K562 (cell line): ENCODE results near the gene NUP188. TPM values are rescaled to one million over a fixed set of nuclear protein-coding genes. Genes with fewer than 3 reads are reported as not detected.
A peak's percentile ranks its signal among the peaks of the same experiment; 100 is the strongest.

Source experiments
- BCOR ChIP-seq: fragments of 450-650 bp; IDR thresholded peaks from 2 replicates; pipeline ENCODE4 v1.6.1; 2016
- CBX2 ChIP-seq: fragments of 200-600 bp; sonication (generic); IDR thresholded peaks from one replicate; pipeline ENCODE4 v1.6.1; 2012; ENCODE audit warnings: mild to moderate bottlenecking, low read length, inconsistent platforms; ENCODE audit not compliant: insufficient read depth, poor library complexity, severe bottlenecking
- E2F6 ChIP-seq, 2 experiments: IDR thresholded peaks; 2 replicates each; pipeline ENCODE4 v1.6.1; 2011; ENCODE audit warnings: borderline replicate concordance in 1 of 2, control low read depth in 1 of 2, low read depth in 1 of 2, low read length in 1 of 2, mild to moderate bottlenecking in 1 of 2, mixed read lengths in 1 of 2, moderate library complexity in 1 of 2; ENCODE audit not compliant: insufficient read depth in 1 of 2, insufficient read length in 1 of 2, poor library complexity in 1 of 2, severe bottlenecking in 1 of 2; ENCODE audit errors: extremely low read depth in 1 of 2
- ETS2 ChIP-seq: IDR thresholded peaks from 2 replicates; pipeline ENCODE4 v1.6.1; 2016; ENCODE audit warnings: borderline replicate concordance, missing genetic modification characterization, mild to moderate bottlenecking, moderate library complexity, missing compliant biosample characterization; ENCODE audit not compliant: poor library complexity, severe bottlenecking
- HDAC2 ChIP-seq: fragments of 450-650 bp; IDR thresholded peaks from 2 replicates; pipeline ENCODE4 v1.6.1; 2016; ENCODE audit warnings: mild to moderate bottlenecking
- JUND ChIP-seq, 2 experiments: IDR thresholded peaks; 2 replicates in 1 of 2; 3 replicates in 1 of 2; pipeline ENCODE4 v1.6.1; 2011; ENCODE audit warnings: borderline replicate concordance in 2 of 2, low read depth in 2 of 2, low read length in 2 of 2, improper control_type of control experiment in 1 of 2, missing biosample characterization in 1 of 2, missing genetic modification characterization in 1 of 2, missing genetic modification reagents in 1 of 2
- MAFG ChIP-seq: fragments of 450-650 bp; conservative IDR thresholded peaks from 2 replicates; pipeline ENCODE4 v1.6.1; 2016; ENCODE audit warnings: missing genetic modification characterization, missing compliant biosample characterization
- NFXL1 ChIP-seq: fragments of 450-650 bp; formaldehyde crosslinking; IDR thresholded peaks from 2 replicates; pipeline ENCODE4 v1.4.0; 2021; ENCODE audit warnings: mild to moderate bottlenecking
- POLR2AphosphoS5 ChIP-seq: IDR thresholded peaks from 2 replicates; pipeline ENCODE4 v1.6.1; 2011; ENCODE audit warnings: mild to moderate bottlenecking, low read depth, low read length, moderate library complexity; ENCODE audit not compliant: control insufficient read depth, insufficient read depth
- SAP30 ChIP-seq: fragments of 200-600 bp; sonication (generic); IDR thresholded peaks from 2 replicates; pipeline ENCODE4 v1.6.1; 2012; ENCODE audit warnings: borderline replicate concordance, low read depth, mild to moderate bottlenecking, moderate library complexity, low read length, control low read depth, inconsistent platforms; ENCODE audit not compliant: insufficient read depth, poor library complexity, severe bottlenecking
- SMAD3 ChIP-seq: fragments of 450-650 bp; formaldehyde crosslinking; conservative IDR thresholded peaks from 2 replicates; pipeline ENCODE4 v1.4.0; 2020; ENCODE audit warnings: mild to moderate bottlenecking
- SPI1 ChIP-seq: IDR thresholded peaks from 2 replicates; pipeline ENCODE4 v1.6.1; 2011; ENCODE audit warnings: low read depth, low read length, control low read depth, borderline replicate concordance
- SRF ChIP-seq, 2 experiments: fragments of 250-450, 450-650 bp in 1 of 2; sonication (Bioruptor Pico) in 1 of 2; sonication (generic) in 1 of 2; formaldehyde crosslinking; IDR thresholded peaks; 2 replicates each; pipeline versions ENCODE4 v1.5.0 to v1.5.1; 2020 to 2022; ENCODE audit warnings: mild to moderate bottlenecking in 1 of 2, missing genetic modification reagents in 1 of 2
- ZC3H4 ChIP-seq: sonication (generic); formaldehyde crosslinking; IDR thresholded peaks from 2 replicates; pipeline ENCODE4 v1.9.0; 2021; ENCODE audit warnings: missing genetic modification reagents, borderline replicate concordance
- ZNF133 ChIP-seq: fragments of 250-450 bp; sonication (Bioruptor Pico); IDR thresholded peaks from 2 replicates; pipeline ENCODE4 v1.4.0; 2020; ENCODE audit warnings: mild to moderate bottlenecking
- ZNF717 ChIP-seq: fragments of 250-450 bp; sonication (Bioruptor Pico); IDR thresholded peaks from 2 replicates; pipeline ENCODE4 v1.5.0; 2021
- polyA plus RNA-seq, 8 experiments: library from polyadenylated mRNA; depleted of rRNA in 4 of 8; stranded (reverse) in 5 of 8; unstranded in 3 of 8; fragments of >200 nt; fragmentation: Nextera tagmentation in 2 of 8; fragmentation: Illumina TruSeq in 1 of 8; extraction: Ambion mirVana in 2 of 8; extraction: Trizol in 1 of 8; gene quantifications; 2 replicates each; pipeline versions ENCODE4 v1.2.1 to v1.2.3, GENCODE V29; 2011 to 2014; ENCODE audit warnings: inconsistent platforms in 1 of 8, missing spikeins in 1 of 8
- total RNA-seq, 7 experiments: library from RNA; depleted of rRNA in 6 of 7; stranded (reverse); fragments of >200 nt in 6 of 7; fragmentation: Illumina TruSeq in 2 of 7; extraction: Trizol in 2 of 7; gene quantifications; 2 replicates each; pipeline versions ENCODE4 v1.2.1 to v1.2.3, GENCODE V29; 2011 to 2021; ENCODE audit warnings: low replicate concordance in 1 of 7
- TF ChIP-seq, protein P1 (sequence below): sonication (generic); formaldehyde crosslinking; IDR thresholded peaks from 2 replicates; pipeline ENCODE4 v1.8.0; 2022; ENCODE audit warnings: missing genetic modification reagents, mild to moderate bottlenecking, borderline replicate concordance
- TF ChIP-seq, protein P2 (sequence below): fragments of 450-650 bp; IDR thresholded peaks from 2 replicates; pipeline ENCODE4 v1.6.1; 2016
- TF ChIP-seq, protein P3 (sequence below): fragments of 250-450 bp; sonication (Bioruptor Pico); IDR thresholded peaks from 2 replicates; pipeline ENCODE4 v1.8.0; 2022; ENCODE audit warnings: inconsistent platforms, mild to moderate bottlenecking, moderate library complexity, borderline replicate concordance

The NUP188 gene
- total and polyA plus RNA-seq, 9 of the 15 experiments (the other 6 are each of a cell fraction or from before 2014, with no cell fraction given): 11.7 to 135 (median 70.6) TPM

- TF ChIP-seq SAP30 (no peak), SMAD3 (CRISPR knock-in tag) (no peak), HDAC2 (peak; percentile 97), ZNF717 (CRISPR knock-in tag) (no peak), POLR2AphosphoS5 (peak; percentile 73; the same call in 1 of the 2 replicates), NFXL1 (no peak), BCOR (peak; percentile 99), CBX2 (no peak), MAFG (tag) (no peak), ZC3H4 (no peak), JUND (IDR thresholded peaks at IDR 0.05; ENCODE audit: borderline replicate concordance, low read depth, low read length) (peak; percentile 92), JUND (tag; IDR thresholded peaks at IDR 0.05; ENCODE audit: borderline replicate concordance, low read depth, low read length) (peak; percentile 94), SPI1 (no peak), E2F6 (IDR thresholded peaks at IDR 0.05; ENCODE audit: borderline replicate concordance in 1 of 2, extremely low read depth in 1 of 2, insufficient read depth in 1 of 2, insufficient read length in 1 of 2, low read depth in 1 of 2, low read length in 1 of 2, poor library complexity in 1 of 2, severe bottlenecking in 1 of 2) (no peak), SRF (CRISPR knock-in tag; IDR thresholded peaks at IDR 0.05) (0 out of 4 replicates have a peak, but pooled peaks of 1 of the 2 experiments have one; percentile 21), ETS2 (tag) (no peak), ZNF133 (no peak)
- TF ChIP-seq, protein P1, sequence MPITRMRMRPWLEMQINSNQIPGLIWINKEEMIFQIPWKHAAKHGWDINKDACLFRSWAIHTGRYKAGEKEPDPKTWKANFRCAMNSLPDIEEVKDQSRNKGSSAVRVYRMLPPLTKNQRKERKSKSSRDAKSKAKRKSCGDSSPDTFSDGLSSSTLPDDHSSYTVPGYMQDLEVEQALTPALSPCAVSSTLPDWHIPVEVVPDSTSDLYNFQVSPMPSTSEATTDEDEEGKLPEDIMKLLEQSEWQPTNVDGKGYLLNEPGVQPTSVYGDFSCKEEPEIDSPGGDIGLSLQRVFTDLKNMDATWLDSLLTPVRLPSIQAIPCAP: no peak
- TF ChIP-seq, protein P2, sequence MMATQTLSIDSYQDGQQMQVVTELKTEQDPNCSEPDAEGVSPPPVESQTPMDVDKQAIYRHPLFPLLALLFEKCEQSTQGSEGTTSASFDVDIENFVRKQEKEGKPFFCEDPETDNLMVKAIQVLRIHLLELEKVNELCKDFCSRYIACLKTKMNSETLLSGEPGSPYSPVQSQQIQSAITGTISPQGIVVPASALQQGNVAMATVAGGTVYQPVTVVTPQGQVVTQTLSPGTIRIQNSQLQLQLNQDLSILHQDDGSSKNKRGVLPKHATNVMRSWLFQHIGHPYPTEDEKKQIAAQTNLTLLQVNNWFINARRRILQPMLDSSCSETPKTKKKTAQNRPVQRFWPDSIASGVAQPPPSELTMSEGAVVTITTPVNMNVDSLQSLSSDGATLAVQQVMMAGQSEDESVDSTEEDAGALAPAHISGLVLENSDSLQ: peak; percentile 92
- TF ChIP-seq, protein P3, sequence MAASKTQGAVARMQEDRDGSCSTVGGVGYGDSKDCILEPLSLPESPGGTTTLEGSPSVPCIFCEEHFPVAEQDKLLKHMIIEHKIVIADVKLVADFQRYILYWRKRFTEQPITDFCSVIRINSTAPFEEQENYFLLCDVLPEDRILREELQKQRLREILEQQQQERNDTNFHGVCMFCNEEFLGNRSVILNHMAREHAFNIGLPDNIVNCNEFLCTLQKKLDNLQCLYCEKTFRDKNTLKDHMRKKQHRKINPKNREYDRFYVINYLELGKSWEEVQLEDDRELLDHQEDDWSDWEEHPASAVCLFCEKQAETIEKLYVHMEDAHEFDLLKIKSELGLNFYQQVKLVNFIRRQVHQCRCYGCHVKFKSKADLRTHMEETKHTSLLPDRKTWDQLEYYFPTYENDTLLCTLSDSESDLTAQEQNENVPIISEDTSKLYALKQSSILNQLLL (CRISPR knock-in tag): no peak
Measured at GRCh38 chr9:129023036-129023907, 75.8 kb downstream of the NUP188 start (continued).
